ENCODE data around the gene TMPO.
"Not testable (repeated sequence)": the region's sequence is repeated elsewhere in the genome, so short reads cannot be mapped to it uniquely, and the experiment has no call there.

TMPO gene

GRCh38 chr12:98579835-98580234 is 64.4 kb downstream of the TMPO start:
- DNase-seq: no peak

DNA sequence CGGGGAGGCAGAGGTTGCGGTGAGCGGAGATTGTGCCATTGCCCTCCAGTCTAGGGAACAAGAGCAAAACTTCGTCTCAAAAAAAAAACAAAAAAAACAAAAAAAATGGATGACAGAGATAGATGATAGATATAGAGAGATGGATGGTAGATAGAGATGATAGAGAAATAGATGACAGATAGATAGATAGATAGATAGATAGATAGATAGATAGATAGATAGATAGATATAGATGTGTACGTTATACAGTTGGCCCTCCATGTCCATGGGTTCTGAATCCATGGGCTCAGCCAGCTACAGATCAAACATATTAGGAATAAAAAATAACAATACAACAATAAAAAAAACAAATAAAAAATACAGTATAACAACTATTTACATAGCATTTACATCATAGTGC is 65.3 kb downstream of the TMPO start:
- no peak for DNase-seq

- DNase-seq: no peak
These were observed 65.7 kb downstream of the TMPO start for GRCh38 chr12:98581101-98581500.

- DNase-seq: no peak
These were observed 66.7 kb downstream of the TMPO start for GRCh38 chr12:98582093-98582492.

GRCh38 chr12:98587084-98587483 is 71.7 kb downstream of the TMPO start:
- no peak for DNase-seq

DNA sequence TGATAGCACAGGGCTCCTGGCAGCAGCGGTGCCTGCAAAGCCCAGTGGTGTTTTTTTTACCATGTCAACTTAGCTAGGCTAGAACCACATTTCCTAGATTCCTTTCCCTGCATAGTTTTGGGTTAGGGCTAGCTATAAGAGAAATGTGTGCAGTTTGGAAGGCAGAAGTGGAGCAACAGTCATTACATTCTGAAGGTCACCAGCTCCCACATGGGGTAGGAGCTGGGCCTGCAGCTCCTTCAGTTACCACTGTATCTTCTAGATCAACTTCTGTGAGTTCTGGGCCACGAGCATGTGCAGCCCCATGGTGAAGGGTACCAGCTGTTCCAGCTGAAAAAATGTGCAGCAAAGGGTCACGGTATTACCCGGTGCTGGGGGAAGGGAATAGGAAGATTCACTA is 75.8 kb downstream of the TMPO start:
- DNase-seq: peak in 1 of 5 donors; percentile 10

DNA sequence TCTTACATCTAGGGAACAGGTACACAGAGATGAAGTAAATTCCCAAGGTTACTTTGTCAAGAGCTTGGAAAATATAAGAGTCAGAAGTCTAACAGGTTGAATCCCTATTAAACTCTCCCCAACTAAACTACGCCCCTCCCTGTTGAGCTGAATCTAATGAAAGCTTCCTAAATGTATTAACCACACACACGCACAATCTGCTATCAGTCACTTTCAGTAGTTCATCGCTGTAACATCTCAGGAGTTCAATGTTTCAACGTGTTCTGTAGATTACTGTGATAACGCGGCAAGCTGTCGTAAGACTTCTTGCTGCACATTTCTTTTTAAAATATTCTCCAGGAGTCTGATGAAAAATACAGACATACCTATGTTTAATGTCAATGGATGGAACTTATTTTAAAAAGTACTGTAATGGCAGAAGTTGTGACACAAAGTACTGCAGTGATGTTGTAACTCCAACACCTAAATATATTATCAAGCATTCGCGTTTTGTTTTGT is 77.5 kb downstream of the TMPO start:
- peak in 2 of 5 donors; percentile 3 to 51 for DNase-seq

- DNase-seq: peak; percentile 91 to 99 (median 94)
These were observed 78.1 kb downstream of the TMPO start, which contains the start of gene SLC25A3 for GRCh38 chr12:98593351-98594049. TSS of gene SLC25A3 (plus strand) at chr12:98593686. CDS start at chr12:98593979, 293 bp downstream.

GRCh38 chr12:98594050-98594835 is 78.9 kb downstream of the TMPO start:
- peak in 3 of 5 donors; percentile 8 to 20 (median 19) for DNase-seq

GRCh38 chr12:98595243-98595988 is 80.0 kb downstream of the TMPO start:
- DNase-seq: peak in 1 of 5 donors; percentile 17

- DNase-seq: not testable (repeated sequence)
These were observed 81.9 kb downstream of the TMPO start for GRCh38 chr12:98597313-98597712.

All from T-helper 1 cell (primary cell).